ENCODE results near the gene DENND2A. TPM values are rescaled to one million over a fixed set of nuclear protein-coding genes. Genes with fewer than 3 reads are reported as not detected.
A peak's percentile ranks its signal among the peaks of the same experiment; 100 is the strongest.

The DENND2A gene
- total RNA-seq, 6 experiments from 2014 or later = 0.50 to 0.99 (median 0.58) TPM

- no peaks in the 10 kb centered on the region for H3K9me3 Mint-ChIP-seq
- no peak overlapping the region for H3K4me3 Mint-ChIP-seq
- no peak for DNase-seq
- no peak overlapping the region for H3K27ac Mint-ChIP-seq
- no peak for TF ChIP-seq CTCF (IDR thresholded peaks at IDR 0.05)
- H3K27me3 Mint-ChIP-seq (ENCODE audit: insufficient read depth) = no peaks in the 10 kb centered on the region; the same call in 1 of the 2 replicates
- peaks cover 10% of the 10 kb centered on the region for H3K4me1 Mint-ChIP-seq (ENCODE audit: low read depth)
- no peaks in the 10 kb centered on the region for H3K36me3 Mint-ChIP-seq (ENCODE audit: low read depth)
Measured at GRCh38 chr7:140617081-140617480, 23.5 kb downstream of the DENND2A start.

- Mint-ChIP-seq H3K4me1 (ENCODE audit: low read depth) (peaks cover 7% of the 10 kb centered on the region), H3K4me3 (no peak overlapping the region), H3K27ac (no peak overlapping the region), H3K9me3 (no peaks in the 10 kb centered on the region), H3K27me3 (ENCODE audit: insufficient read depth) (no peaks in the 10 kb centered on the region; the same call in 1 of the 2 replicates), H3K36me3 (ENCODE audit: low read depth) (no peaks in the 10 kb centered on the region)
- DNase-seq = no peak
- no peak for TF ChIP-seq CTCF (IDR thresholded peaks at IDR 0.05)
Measured at GRCh38 chr7:140616328-140616727, 24.3 kb downstream of the DENND2A start.

GRCh38 chr7:140611641-140612040 is 29.0 kb downstream of the DENND2A start:
- H3K4me1 Mint-ChIP-seq (ENCODE audit: low read depth) = peaks cover 36% of the 10 kb centered on the region
- no peaks in the 10 kb centered on the region for H3K9me3 Mint-ChIP-seq
- TF ChIP-seq CTCF (IDR thresholded peaks at IDR 0.05) = no peak
- H3K4me3 Mint-ChIP-seq = no peak overlapping the region
- no peak for DNase-seq
- H3K27me3 Mint-ChIP-seq (ENCODE audit: insufficient read depth) = no peaks in the 10 kb centered on the region
- no peaks in the 10 kb centered on the region for H3K36me3 Mint-ChIP-seq (ENCODE audit: low read depth)
- H3K27ac Mint-ChIP-seq = no peak overlapping the region

- no peak overlapping the region for H3K4me3 Mint-ChIP-seq
- no peaks in the 10 kb centered on the region for H3K36me3 Mint-ChIP-seq (ENCODE audit: low read depth)
- no peak for DNase-seq
- H3K27ac Mint-ChIP-seq = peak overlapping the region; percentile 7; the same call in 1 of the 2 replicates
- no peaks in the 10 kb centered on the region for H3K27me3 Mint-ChIP-seq (ENCODE audit: insufficient read depth)
- TF ChIP-seq CTCF (IDR thresholded peaks at IDR 0.05) = no peak
- H3K9me3 Mint-ChIP-seq = no peaks in the 10 kb centered on the region
- H3K4me1 Mint-ChIP-seq (ENCODE audit: low read depth) = peaks cover 45% of the 10 kb centered on the region
Measured at GRCh38 chr7:140610204-140611165, 30.1 kb downstream of the DENND2A start.

- H3K9me3 Mint-ChIP-seq = no peaks in the 10 kb centered on the region
- TF ChIP-seq CTCF (IDR thresholded peaks at IDR 0.05) = no peak
Measured at GRCh38 chr7:140609646-140610045, 31.0 kb downstream of the DENND2A start.

More at GRCh38 chr7:140609646-140610045, 31.0 kb downstream of the DENND2A start:
- peak; percentile 45 for DNase-seq
- Mint-ChIP-seq H3K27ac (peak overlapping the region; percentile 27; the same call in 1 of the 2 replicates), H3K4me1 (ENCODE audit: low read depth) (peaks cover 54% of the 10 kb centered on the region), H3K27me3 (ENCODE audit: insufficient read depth) (no peaks in the 10 kb centered on the region), H3K36me3 (ENCODE audit: low read depth) (no peaks in the 10 kb centered on the region), H3K4me3 (no peak overlapping the region)

All from HFFc6 (cell line).